ENCODE measurements around the gene DPP4.

Gene DPP4

DNA sequence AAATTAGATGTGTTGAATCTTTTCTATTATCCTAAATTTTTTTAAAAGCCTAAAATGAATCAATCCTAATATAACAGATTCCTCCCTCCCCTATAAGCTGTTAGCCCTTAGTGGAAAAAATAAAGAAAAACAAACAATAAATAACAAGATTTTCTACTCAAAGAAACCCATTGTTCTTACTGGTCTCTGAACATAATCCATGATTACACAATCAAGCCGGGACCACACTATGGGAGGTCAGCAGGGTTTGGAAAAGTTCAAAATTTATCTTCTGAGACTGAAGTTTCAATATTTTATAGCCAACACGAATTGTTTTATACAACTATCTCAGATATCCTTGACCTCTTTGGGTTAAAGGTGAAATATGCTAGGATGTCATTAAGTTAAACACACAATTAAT, 57.9 kb downstream of the DPP4 start:
- no peak for DNase-seq

DNA sequence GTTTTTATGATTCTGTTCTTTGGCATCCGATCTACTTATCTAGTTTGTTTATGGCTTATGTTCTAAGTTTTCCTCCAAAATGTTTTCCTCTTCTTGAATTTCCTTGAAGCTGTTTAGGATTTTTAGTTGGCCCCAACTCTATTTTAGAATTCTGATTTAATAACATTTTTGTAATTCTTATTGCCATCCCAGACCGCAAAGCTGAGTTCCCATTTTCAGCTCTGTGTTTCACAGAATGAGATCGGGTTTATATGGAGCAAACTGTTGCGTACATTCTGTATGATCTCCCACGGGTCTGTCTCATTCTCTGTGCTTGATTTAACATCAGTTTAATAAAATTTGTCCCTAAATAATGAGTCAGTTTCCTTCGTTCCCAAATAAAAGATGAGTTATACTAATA, 59.3 kb downstream of the DPP4 start:
- DNase-seq: no peak

- DNase-seq: no peak
These were observed 60.2 kb downstream of the DPP4 start for GRCh38 chr2:162013514-162014475.

GRCh38 chr2:162012565-162013058, 61.4 kb downstream of the DPP4 start:
- DNase-seq: no peak

DNA sequence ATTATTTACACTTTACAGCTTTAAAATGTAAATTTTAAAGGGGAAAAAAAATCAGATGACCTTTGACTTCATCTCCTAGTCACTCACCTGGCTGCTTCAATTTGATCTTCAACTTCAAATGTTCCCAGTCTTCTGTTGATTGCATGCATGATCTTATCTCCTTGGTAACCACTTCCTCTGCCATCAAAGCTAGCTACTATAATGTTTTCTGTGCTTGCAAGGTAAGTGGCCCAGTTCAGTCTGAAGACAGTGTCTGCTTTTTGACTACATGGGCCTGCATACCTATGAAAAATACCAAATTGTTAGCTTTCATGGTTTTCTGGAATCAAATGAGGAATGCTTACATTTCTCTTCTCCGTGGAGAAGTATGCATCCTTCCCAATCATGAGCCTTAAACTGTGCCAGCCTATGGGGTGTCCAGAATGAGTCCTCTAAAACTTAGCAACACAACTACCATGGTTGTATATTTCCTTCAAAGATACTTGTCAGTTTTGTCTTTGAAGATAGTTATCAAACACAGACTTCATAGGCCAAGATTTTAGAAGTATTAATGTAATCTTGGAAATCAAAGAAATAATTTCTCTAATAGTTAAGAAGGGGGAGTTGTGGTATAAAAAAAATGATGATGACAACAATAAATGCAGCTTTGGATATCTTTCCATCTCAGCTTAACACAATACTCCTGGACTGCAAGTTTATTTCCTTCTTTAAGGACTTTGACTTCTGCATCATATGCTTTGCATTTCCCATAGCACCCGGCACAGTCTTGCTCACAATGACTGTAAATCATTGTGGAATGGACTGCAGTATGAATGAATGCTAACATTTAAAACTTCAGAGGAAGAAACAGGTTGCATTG, 62.1 kb downstream of the DPP4 start:
- DNase-seq: no peak

- no peak for DNase-seq
These were observed 64.5 kb downstream of the DPP4 start for GRCh38 chr2:162009543-162009942.

GRCh38 chr2:162007447-162008040, 66.5 kb downstream of the DPP4 start:
- DNase-seq: no peak

GRCh38 chr2:162006337-162006736, 67.7 kb downstream of the DPP4 start:
- no peak for DNase-seq

- no peak for DNase-seq
These were observed 70.0 kb downstream of the DPP4 start for GRCh38 chr2:162004031-162004430.

DNA sequence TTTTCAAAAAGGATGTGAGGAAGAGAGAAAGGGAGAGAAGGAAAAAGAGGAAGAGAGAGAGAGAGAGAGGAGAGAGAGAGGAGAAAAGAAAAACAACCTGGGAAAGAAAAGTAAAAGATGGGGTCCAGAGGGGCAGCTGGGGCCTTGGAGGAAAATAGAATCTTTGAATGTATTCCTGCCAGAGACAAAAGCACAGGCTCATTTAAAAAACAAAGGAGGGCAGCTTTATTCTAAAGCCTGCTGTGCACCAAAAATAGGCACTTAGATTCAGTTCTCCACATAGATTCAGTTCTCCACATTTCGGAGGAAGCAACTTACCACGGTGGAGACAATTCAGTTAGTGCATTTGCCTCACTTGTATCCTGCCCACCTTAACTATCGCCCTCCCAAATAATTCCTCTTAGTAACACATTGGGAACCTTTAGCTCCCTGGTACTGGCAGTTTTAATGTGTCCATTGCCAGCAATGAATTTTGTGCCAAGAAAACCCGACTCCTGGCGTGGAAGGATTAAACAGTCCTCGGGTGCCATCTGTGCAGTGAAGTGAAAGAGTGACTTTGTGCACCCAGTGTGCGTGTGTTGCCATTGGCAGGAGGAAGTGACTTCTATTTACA, 71.3 kb downstream of the DPP4 start:
- no peak for DNase-seq

DNA sequence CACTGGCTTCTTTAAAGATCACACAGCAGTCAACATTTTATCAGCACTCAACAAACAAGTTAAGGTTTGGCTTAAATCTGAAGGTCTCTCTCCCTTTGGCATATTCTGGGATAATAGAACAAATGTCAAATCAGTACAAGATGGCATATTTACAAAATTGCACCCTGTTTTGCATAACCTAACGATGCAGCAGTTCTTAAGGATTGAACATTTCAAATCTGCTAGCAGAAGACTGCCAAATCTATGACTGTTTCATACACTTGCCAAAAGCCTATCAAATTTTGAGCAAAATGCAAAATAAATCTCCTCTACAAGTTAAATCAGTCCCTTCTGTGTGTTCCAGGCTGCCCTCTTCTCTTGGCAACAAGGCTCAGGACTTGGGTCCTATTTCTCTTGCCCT, 73.6 kb downstream of the DPP4 start:
- no peak for DNase-seq

DNA sequence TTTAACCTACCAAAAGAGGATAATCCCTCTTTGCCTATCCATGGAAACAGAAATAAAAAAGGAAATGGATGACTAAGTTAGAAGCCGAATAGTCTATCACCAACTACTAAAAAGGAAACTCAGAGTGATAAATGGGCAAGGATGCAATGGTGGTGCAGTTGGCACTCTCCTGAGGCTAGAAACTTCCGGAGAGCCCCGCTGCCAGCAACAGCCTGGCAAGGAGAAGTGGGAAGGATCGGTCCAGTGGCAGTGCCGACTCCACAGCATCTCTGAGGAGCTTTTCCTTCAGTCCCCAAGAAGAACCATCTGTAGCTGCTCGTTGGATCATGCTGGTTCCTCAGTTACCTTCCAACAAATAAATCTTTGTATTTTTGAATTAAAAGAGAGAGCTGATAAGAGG, 74.7 kb downstream of the DPP4 start:
- DNase-seq: no peak

DNA sequence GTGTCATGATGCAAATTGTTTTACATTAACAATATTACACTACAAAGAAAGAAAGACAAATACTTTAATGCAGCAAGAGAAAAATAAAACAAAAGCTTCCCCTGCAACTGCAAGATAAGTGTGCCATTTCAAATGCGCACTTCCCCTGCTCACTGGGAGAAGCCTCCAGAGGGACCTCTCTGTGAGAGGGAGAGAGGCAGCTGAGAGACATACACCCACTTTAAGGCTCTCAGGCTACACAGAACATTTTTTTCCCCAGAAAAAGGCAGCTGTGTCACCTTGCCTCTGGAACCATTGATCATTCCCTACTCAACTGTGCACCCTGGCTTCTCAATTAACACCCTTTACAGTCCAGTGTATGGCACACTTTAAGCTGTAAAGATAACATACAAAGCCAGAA, 75.2 kb downstream of the DPP4 start:
- no peak for DNase-seq

DNA sequence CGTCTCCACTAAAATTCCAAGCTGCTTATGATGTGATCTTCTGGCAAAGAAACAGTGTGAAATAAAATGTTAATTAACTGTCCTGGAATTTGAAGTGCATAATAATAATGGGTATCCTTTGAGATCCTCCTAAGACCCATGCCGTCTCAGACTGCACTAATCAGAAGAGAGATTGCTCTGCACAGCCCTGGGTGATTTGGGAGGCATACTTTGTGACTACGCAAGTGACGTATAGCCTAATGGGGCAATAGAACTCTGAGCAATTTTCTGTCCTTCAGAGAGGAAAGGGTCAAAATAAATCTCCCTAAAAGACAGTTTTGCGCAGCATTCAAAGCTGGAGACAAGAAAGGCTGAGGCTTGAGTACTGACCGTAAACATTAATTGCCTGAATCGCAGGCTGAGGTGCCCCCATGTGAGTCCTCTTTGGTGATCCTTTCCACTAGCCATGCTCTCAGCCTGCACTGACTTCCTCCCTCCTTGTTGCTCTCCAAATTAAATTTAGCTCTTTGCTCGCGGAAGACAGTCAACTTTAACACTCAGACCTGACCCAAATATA, 76.0 kb downstream of the DPP4 start:
- DNase-seq: no peak

DNA sequence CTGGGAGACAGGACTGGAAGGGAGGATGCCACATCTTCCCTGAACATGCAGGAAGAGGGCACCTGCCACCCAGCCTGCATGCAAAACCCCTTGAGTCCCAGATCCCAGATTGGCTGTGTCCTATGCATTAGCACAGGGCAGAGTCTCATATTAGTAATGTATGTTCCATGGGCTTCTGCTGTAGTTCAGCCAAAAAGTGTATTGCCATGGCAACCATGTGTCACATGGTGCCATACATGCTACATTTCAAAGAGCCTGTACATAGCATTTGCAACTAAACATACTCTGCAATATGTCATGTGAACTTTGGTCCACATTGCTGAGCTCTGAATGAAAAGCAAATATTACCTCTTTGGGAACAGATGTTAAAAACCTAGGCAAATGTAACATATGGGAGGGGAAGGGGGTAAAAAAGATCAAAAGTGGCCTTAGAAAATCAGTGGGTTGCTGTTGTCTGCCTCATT, 78.4 kb downstream of the DPP4 start:
- no peak for DNase-seq

DNA sequence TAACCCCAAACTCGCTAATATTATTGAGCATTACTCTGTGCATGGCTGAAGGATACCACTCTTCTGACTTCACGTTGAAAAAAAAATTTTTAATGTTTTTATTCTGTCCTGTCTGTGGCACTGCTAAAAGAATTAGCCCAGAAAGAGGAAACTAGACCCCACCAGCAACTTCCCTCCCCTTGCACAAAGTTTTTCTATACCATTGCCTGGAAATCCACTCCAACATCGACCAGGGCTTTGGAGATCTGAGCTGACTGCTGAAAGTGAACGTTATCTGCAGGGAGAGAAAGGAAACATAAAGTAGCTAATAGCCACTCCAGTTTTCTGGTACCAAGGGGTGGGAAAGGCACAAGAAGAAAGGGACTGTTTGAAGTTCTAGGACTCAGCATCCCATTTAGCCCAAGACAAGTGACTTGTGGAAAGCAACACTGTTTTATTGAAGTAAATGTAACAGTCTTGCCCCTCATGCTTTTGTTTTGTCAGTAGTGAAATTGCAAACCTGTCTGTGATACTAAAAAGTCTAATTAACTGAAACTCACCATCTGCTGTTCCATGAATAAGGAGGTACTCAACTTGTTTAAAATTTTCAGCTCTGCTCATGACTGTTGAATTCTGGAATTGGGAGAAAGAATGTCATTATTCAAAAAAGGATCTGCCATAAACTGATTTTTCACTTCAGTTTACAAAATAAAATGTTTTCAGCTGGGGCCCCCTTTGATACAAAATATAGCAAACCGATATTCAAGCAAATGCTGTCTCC, 79.1 kb downstream of the DPP4 start:
- DNase-seq: no peak

- DNase-seq: no peak
These were observed 81.5 kb downstream of the DPP4 start for GRCh38 chr2:161992531-161992930.

DNA sequence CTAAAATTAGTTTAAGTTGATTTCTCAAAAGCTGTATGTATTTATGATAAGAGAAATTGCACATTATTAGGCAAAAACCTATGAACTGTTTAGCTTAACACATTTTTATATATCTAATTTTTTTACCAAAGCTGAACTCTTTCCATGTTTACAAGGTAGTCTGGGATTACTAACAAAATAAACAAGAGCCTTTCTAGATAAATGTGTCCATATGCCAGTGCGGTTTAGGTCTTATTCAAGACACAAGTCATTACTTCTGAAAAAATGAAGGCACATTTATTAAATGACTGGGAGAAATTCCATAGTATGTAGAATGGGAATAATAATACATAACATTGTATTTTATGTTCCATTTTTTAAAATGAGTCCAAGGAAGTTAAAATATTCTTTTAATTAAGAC, 82.0 kb downstream of the DPP4 start:
- no peak for DNase-seq

DNA sequence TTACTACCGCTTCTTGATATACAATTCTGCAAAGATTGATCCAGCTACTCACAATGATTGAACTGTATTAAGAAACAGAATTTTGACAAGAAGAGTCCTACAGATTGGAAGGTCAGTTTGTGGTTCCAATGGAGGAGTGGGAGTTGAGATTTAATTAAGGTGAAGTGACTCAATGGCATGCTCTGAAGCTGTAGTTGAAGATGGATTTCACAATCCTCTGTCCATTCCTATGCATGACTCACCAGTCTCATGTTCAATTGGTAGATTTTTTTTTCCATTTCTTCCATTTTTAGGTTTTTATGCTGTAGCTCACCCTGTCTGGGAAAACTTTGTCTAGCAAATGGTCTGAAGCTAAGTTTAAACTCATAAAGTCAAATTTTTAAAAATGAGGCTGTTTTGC, 83.3 kb downstream of the DPP4 start:
- DNase-seq: no peak

DNA sequence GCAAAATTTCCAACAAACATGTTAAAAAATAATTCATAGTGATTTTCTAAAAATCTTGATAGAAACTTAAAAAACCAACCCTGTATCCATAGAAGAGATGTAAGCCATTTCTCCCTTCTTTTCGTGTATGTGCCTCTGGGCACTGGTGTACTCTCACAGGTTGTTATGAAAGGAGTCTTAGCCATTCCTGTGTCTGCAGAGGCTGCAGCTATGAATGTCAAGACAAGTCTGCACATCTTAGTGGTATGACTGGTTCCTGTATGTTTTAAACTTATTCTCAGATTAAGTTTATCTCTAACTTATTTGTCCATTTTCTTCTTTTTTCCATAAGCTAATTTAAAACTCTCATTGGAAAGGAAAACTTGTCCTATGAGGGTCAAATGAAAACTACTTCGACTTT, 84.0 kb downstream of the DPP4 start:
- no peak for DNase-seq

DNA sequence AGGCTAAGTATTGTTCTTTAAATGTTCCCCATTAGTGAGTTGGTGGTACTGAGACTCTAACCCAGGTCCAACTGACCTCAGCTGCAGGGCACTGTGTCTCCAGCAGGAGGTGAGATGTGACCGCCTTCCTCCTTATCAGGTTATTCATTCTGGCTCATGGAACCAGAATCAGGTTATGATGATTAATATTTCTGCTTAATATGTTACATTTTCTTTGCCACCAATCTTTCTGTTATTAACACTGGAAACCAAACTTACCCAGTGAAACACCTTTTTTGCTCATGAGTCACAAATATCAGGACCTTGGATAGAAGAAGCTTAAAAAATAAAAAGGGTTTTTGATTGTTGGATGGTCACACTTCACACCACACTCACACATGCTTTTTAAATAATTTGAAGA, 85.4 kb downstream of the DPP4 start:
- no peak for DNase-seq

GRCh38 chr2:161987311-161987710, 86.7 kb downstream of the DPP4 start:
- no peak for DNase-seq

All from GOT3 (cell line).